Measurements from ENCODE around the gene NECAB2.

DNA sequence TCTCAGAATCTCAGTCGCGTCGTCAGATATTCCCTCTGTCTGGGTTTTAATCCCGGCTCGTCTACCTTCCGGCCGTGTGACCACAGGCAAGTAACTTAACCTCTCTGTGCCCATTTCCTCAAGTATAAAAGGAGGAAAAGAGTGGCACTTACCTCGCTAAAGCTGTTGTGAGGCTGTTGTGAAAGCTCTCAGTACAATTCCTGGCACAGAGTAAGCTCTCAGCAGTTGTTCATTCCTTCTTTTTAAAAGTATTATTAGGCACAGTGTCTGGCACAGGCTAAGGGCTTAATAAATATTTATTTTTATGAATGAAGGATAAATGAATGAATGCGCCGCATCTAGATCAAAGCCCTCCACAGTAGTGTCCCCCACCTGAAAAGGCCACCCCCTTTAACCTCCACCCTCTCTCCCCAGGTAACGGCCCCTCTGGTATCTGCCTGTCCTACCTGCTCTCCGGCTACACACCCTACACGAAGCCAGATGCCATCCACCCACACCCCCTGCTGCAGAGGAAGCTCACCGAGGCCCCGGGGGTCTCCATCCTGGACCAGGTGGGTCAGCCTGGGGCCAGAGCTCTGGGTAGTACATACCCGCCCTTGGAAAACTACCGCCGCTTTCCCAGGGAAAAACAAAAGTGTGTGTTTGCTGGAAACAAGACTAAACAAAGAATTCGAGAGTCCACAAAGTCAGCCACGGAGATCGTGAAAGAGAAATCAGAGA is 9.0 kb upstream of the NECAB2 start:
- TF ChIP-seq POLR2A (IDR thresholded peaks at IDR 0.05) (no peak), CTCF (IDR thresholded peaks at IDR 0.05) (no peak)

All from vagina (tissue), 2 donors.